ENCODE data around the gene OTX2. TPM values are rescaled to one million over a fixed set of nuclear protein-coding genes. Genes with fewer than 3 reads are reported as not detected.

The OTX2 gene
- total RNA-seq, 1 experiment from 2014 or later = not detected

GRCh38 chr14:56812364-56813141, 2.3 kb upstream of the OTX2 start:
- DNase-seq (ENCODE audit: low spot score) = no peak

DNA sequence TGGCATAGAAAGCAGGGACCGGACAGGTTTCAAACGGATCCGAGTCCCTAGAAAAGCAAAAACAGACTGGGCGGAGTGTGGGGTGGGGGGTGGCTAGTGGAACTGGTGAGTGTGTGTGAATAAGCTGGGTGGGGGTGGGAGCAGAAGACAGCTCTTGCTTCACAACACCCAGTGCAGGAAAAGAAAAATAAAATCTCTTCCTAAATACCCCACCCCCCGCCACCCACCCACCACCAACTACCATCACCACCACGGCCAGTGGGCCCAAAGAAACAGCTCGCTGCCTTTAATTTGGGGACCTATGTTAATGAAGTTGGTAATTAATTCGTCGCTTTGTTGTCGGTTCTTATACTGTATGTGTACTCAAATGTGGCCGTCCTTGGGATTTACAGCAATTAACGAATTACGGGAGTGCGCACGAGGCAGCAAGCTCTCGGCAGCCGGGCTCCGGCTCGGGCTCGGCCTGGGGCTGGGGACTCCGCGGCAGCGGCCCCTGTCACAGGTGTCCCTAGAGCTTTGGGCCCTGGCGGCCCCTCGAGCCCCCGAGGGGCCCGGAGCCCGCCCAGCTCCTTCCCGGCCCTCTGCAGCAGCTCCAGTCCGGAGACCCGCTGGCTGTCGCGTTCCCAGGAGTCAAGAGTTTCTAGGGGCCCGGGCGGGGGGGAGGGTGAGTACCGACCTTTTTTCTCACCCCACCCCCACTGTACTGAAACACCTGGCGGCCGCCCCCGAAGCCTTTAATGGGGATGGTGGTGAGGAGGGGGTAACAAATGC, 1.5 kb upstream of the OTX2 start:
- no peak for DNase-seq (ENCODE audit: low spot score)

- no peak for DNase-seq (ENCODE audit: low spot score)
Observed at GRCh38 chr14:56810836-56811592, 735 bp upstream of the OTX2 start.

GRCh38 chr14:56809270-56810146, 771 bp downstream of the OTX2 start:
- no peak for DNase-seq (ENCODE audit: low spot score)

DNA sequence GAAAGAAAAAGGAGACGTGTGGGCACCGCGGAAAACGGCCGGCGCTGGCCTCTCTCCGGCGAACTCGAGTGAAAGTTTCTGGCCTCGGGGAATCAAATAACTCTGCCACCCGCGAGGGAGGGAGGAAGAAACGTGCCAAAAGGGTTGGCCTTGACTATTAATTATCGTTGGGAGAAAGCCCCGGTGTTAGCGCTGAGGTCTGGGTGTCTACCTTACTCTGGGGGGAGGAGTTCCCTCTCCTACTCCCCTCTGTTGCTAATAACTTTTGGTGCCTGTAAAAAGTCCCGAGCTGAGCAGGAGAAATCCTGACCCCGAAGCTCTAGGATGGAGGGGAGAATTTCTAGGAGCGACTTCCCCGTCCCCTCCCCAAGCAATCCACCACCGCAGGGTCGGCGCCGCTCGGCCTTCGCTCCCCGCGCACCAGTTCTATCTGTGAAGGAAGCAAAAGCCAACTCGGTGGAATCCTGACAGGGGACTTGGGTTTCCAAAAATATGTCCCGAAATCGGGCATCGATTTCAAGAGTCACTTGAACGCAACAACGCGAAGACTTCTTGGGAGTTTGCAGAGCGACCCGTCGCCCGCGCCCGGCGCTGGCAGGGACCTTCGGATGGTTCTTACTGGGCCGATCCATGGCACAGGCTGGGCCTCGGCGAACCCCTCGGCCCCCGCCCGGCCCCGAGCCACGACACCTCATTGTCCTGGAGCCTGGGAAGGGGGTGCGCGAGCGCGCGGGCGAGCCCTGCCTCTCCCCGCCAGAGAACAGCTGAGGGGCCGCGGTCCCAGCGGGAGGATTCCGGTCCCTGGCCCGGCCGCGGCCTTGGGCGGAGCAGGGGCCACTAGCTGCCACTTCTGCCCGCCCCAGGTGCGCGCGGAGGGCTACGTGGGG, 1.7 kb downstream of the OTX2 start:
- DNase-seq (ENCODE audit: low spot score) = no peak

GRCh38 chr14:56808110-56808382, 2.2 kb downstream of the OTX2 start:
- DNase-seq (ENCODE audit: low spot score) = no peak

GRCh38 chr14:56807386-56808109, 2.7 kb downstream of the OTX2 start:
- no peak for DNase-seq (ENCODE audit: low spot score)

DNA sequence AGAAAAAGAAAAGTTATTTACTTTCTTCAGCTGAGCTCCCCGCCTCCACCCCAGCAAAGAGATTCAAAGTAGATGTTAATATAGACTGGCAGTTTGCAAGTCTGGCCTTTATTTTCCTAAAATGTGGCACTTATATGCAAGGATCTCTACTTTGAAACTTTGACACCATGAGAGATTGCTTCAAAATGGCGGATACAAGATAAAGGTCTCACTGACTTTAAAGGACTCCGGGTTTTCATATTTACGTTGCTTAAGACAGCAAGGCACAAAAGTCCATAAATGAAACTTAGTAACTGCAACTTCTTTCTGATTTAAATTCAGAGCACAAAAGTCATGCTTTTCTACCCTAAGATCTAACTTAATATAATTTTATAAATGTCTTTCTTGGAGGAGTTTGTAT, 3.5 kb downstream of the OTX2 start:
- no peak for DNase-seq (ENCODE audit: low spot score)

GRCh38 chr14:56805992-56806727, 4.1 kb downstream of the OTX2 start:
- no peak for DNase-seq (ENCODE audit: low spot score)

DNA sequence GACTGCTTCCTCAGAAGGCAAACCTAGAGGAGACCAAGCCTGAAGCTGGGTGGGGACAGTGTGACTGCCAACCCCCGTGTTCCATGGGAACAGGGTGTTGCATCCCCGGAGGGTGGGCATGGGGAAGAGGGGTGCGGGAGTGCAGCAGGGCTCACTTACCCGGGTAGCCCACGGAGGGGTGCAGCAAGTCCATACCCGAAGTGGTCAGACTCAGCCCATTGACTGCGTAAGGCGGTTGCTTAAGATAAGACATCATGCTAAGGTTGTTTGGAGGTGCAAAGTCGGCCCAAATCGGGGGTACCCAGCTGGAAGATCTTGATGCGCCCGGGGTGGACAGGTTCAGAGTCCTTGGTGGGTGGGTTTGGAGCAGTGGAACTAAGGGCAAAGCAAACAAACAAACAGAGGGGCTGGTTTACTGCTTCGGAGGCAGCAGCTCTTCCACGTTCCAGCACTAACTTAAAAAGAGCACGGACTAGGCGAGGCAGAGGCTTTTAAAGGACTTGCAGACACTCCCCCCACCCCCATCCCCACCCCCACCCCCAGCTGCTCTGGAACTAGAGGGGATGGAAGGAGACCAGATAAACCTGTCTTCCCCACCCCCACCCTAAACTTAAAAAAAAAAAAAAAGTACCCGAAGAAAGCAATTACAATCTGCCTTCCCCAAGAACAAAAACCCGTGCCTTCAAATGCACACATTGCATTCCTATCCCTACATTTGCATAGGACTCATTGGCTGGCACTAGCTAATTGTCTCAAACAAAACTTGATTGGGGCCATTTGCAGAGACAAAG, 4.9 kb downstream of the OTX2 start:
- DNase-seq (ENCODE audit: low spot score) = no peak

- DNase-seq (ENCODE audit: low spot score) = no peak
Observed at GRCh38 chr14:56803816-56804535, 6.3 kb downstream of the OTX2 start.

DNA sequence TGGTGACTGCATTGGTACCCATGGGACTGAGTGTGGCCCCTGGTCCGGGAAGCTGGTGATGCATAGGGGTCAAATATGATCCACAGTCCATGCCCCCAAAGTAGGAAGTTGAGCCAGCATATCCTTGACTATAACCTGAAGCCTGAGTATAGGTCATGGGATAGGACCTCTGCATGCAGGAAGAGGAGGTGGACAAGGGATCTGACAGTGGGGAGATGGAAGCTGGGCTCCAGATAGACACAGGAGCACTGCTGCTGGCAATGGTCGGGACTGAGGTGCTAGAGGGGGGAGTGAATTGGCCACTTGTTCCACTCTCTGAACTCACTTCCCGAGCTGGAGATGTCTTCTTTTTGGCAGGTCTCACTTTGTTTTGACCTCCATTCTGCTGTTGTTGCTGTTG, 8.4 kb downstream of the OTX2 start:
- DNase-seq (ENCODE audit: low spot score) = no peak

- DNase-seq (ENCODE audit: low spot score) = no peak
Observed at GRCh38 chr14:56799343-56799645, 11.0 kb downstream of the OTX2 start.

DNA sequence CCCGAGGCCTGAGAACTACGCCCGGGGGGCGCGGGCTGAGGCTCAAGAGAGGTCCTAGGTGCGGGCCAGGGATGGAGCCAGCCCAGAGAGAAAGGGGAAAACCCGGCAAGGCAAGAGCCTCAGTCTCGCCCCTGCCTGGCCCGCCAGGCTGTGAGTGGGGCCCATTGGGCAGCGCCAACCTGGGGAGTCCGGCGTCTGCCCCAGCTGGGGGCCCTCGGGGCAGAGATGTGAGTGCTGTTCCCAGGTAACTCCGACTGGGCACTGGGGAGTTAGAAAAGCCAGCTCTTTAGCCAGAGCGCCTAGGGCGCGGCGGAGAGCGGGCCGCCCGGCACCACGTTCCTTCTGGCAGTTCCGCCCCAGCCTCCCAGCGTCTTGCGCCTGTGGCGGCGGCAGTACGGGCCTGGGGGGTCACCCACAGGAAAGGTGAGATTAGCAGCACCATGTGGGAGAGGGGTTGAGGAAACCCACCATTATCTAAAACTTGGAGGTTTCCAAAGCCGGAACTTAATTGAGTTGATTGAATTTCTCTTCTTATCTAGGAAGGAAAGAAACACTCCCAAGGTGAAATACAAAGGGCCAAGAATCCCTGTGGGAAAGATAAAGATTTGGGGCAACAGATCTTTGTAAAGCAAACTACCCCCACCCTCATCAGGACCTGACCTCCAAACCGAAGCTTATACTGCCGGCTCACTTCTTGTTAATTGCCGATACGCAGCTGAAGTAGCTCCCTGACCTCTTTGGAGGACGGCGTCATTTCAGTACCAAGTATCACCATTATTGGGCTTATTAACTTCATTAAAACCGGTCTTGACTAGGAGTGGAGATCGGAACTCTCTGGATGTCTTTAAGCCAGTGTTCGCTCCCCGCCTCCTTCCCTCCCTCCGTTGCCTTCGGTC, 11.6 kb downstream of the OTX2 start:
- no peak for DNase-seq (ENCODE audit: low spot score)

GRCh38 chr14:56797569-56798446, 12.5 kb downstream of the OTX2 start:
- DNase-seq (ENCODE audit: low spot score) = no peak

DNA sequence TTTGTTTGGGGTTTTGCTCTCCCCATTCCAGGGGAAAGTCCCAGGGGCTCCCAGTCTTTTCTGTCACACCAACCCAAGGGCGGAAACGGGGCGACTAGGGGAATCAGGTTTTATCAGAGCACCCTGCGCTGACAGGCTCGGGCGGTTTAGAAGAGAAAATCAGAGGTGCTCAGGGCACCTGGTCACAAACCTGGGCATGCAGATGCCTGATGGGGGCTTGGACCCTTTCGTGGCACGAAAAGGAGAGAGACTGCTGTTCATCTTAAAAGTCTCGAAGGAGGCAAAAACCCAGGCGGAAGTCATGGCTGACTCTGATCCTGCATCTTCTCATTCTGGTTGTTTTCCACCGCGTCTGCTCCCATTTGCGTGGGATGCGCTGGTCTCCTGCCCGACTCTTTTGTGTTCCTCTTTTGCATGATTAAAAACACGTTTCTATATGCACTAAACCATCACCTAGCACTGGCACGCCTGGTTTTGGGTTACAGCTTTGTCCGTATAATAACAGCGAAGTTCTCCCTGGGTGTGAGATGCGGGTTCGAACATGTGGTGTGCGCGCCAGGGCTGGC, 13.2 kb downstream of the OTX2 start:
- no peak for DNase-seq (ENCODE audit: low spot score)

All from H4 (cell line).